HepG2 (cell line): ENCODE data around the gene MYL6B. TPM values are rescaled to one million over a fixed set of nuclear protein-coding genes. Genes with fewer than 3 reads are reported as not detected.

Experiments
- ATAC-seq: fragments of 200-7000 bp; cut with Tn5 transposase; 3 replicates; pipeline ENCODE4 v1.9.1; 2020; ENCODE audit warnings: mild to moderate bottlenecking, moderate library complexity
- BruUV-seq: library from RNA; stranded (reverse); fragments of 400-500 nt; replicated peaks from 2 replicates; lab custom pipeline; 2021; lab: Mats Ljungman, UMichigan
- CTCF ChIA-PET: fragments of 300-600 bp; formaldehyde crosslinking; extraction: SDS; loops from one replicate; lab custom pipeline; 2021; ENCODE audit warnings: low total read pairs, inconsistent platforms, low intra/inter-chr PET ratio; lab: Yijun Ruan, JAX
- POLR2A ChIA-PET: fragments of 350-600 bp; sonication (Branson Sonifier 250); formaldehyde crosslinking; loops from one replicate; lab custom pipeline; 2020; ENCODE audit warnings: antibody characterized with exemption, inconsistent platforms; lab: Yijun Ruan, JAX
- DNase-seq: peaks from one replicate; pipeline ENCODE4 v3.0.0-alpha.2; 2015; ENCODE audit warnings: low spot score
- FAIRE-seq: peaks from 3 replicates; lab custom pipeline; 2011; peaks lifted over from hg19 to GRCh38; lab: Jason Lieb, UNC
- H2AFZ ChIP-seq: one replicate; pipeline ENCODE4 v1.6.1; 2011; ENCODE audit warnings: low read length, inconsistent platforms
- H3K27ac ChIP-seq: fragments of 300-600 bp; 3 replicates; pipeline ENCODE4 v1.8.0; 2011; ENCODE audit warnings: mixed run types, mild to moderate bottlenecking, mixed read lengths, low read length, inconsistent platforms; ENCODE audit not compliant: insufficient read depth; ENCODE audit errors: extremely low read length
- H3K27me3 ChIP-seq, 2 experiments: fragments of 200-600 bp in 1 of 2; 2 replicates in 1 of 2; 3 replicates in 1 of 2; pipeline versions ENCODE4 v1.6.0 to v1.8.0; 2011; ENCODE audit warnings: low read length in 2 of 2, mild to moderate bottlenecking in 2 of 2, moderate library complexity in 2 of 2, inconsistent platforms in 1 of 2; ENCODE audit not compliant: insufficient read depth in 2 of 2, control insufficient read depth in 1 of 2
- H3K36me3 ChIP-seq, 2 experiments: fragments of 200-600 bp in 1 of 2; replicated peaks in 1 of 2; 2 replicates in 1 of 2; 3 replicates in 1 of 2; pipeline versions ENCODE4 v1.5.1 to v1.8.0; 2011; ENCODE audit warnings: low read length in 2 of 2, inconsistent platforms in 1 of 2; ENCODE audit not compliant: insufficient read depth in 2 of 2, control insufficient read depth in 1 of 2
- H3K4me1 ChIP-seq: 2 replicates; pipeline ENCODE4 v1.5.1; 2012; ENCODE audit warnings: low read length, inconsistent platforms; ENCODE audit not compliant: insufficient read depth
- H3K4me2 ChIP-seq: 2 replicates; pipeline ENCODE4 v1.6.0; 2011; ENCODE audit warnings: low read depth, low read length, inconsistent platforms
- H3K4me3 ChIP-seq, 3 experiments: fragments of 200-600 bp in 1 of 3; sonication (generic), shearing (Covaris generic) in 1 of 3; replicated peaks in 1 of 3; 2 replicates each; pipeline ENCODE4 v1.5.1; 2011 to 2016; ENCODE audit warnings: low read length in 3 of 3, inconsistent platforms in 2 of 3, low read depth in 2 of 3, mild to moderate bottlenecking in 2 of 3, control low read depth in 1 of 3, mixed read lengths in 1 of 3; ENCODE audit not compliant: insufficient read depth in 1 of 3
- H3K79me2 ChIP-seq: one replicate; pipeline ENCODE4 v1.6.1; 2011; ENCODE audit warnings: low read length, inconsistent platforms; ENCODE audit not compliant: insufficient read depth
- H3K9ac ChIP-seq: 2 replicates; pipeline ENCODE4 v1.6.0; 2011; ENCODE audit warnings: mild to moderate bottlenecking, low read depth, low read length, inconsistent platforms; ENCODE audit not compliant: insufficient read depth
- H3K9me3 ChIP-seq: 2 replicates; pipeline ENCODE4 v1.5.1; 2012; ENCODE audit warnings: mild to moderate bottlenecking, low read length
- H4K20me1 ChIP-seq: 2 replicates; pipeline ENCODE4 v1.6.0; 2011; ENCODE audit warnings: inconsistent platforms, mild to moderate bottlenecking, low read length, moderate library complexity; ENCODE audit not compliant: insufficient read depth
- CEBPB ChIP-seq: IDR thresholded peaks from 2 replicates; pipeline ENCODE4 v1.6.1; 2011; ENCODE audit warnings: low read depth, low read length, improper control_type of control experiment, borderline replicate concordance
- CHD2 ChIP-seq: IDR thresholded peaks from 2 replicates; pipeline ENCODE4 v1.6.1; 2011; ENCODE audit warnings: low read depth, low read length, improper control_type of control experiment
- FOSL1 ChIP-seq: sonication (generic); formaldehyde crosslinking; IDR thresholded peaks from 2 replicates; pipeline ENCODE4 v1.9.0; 2021; ENCODE audit warnings: missing genetic modification reagents, borderline replicate concordance
- HMGA1 ChIP-seq: sonication (generic); formaldehyde crosslinking; conservative IDR thresholded peaks from 2 replicates; pipeline ENCODE4 v1.4.0; 2020; ENCODE audit warnings: missing genetic modification reagents
- HNRNPL ChIP-seq: fragments of 200-400 bp; formaldehyde crosslinking; IDR thresholded peaks from 2 replicates; pipeline ENCODE4 v1.6.1; 2017; ENCODE audit warnings: mild to moderate bottlenecking, low read depth, low read length
- ISX ChIP-seq: sonication (generic); formaldehyde crosslinking; conservative IDR thresholded peaks from 2 replicates; pipeline ENCODE4 v1.5.0; 2020; ENCODE audit warnings: missing genetic modification reagents
- MTA3 ChIP-seq: sonication (generic); formaldehyde crosslinking; IDR thresholded peaks from 2 replicates; pipeline ENCODE4 v1.4.0; 2020; ENCODE audit warnings: missing genetic modification reagents
- NFYB ChIP-seq: sonication (generic); formaldehyde crosslinking; IDR thresholded peaks from 2 replicates; pipeline ENCODE4 v1.4.0; 2020; ENCODE audit warnings: missing genetic modification reagents
- NR2F6 ChIP-seq, 2 experiments: IDR thresholded peaks; 2 replicates each; pipeline ENCODE4 v1.6.1; 2016; ENCODE audit warnings: antibody characterized with exemption in 1 of 2, mild to moderate bottlenecking in 1 of 2
- SAP130 ChIP-seq: IDR thresholded peaks from 2 replicates; pipeline ENCODE4 v1.6.1; 2016; ENCODE audit warnings: low read depth
- SMAD3 ChIP-seq: sonication (generic); formaldehyde crosslinking; IDR thresholded peaks from 2 replicates; pipeline ENCODE4 v1.4.0; 2020; ENCODE audit warnings: missing genetic modification reagents
- SNAPC2 ChIP-seq: sonication (generic); formaldehyde crosslinking; IDR thresholded peaks from 2 replicates; pipeline ENCODE4 v1.8.1; 2022; ENCODE audit warnings: mild to moderate bottlenecking, missing genetic modification reagents
- TAF1 ChIP-seq: sonication (generic); formaldehyde crosslinking; IDR thresholded peaks from 2 replicates; pipeline ENCODE4 v1.4.0; 2020; ENCODE audit warnings: missing genetic modification reagents
- ZNF333 ChIP-seq: sonication (generic); formaldehyde crosslinking; IDR thresholded peaks from 2 replicates; pipeline ENCODE4 v1.4.0; 2020; ENCODE audit warnings: mild to moderate bottlenecking, missing genetic modification reagents, borderline replicate concordance
- ZNF530 ChIP-seq: sonication (generic); formaldehyde crosslinking; IDR thresholded peaks from 2 replicates; pipeline ENCODE4 v1.5.0; 2020; ENCODE audit warnings: low read depth, mild to moderate bottlenecking, missing genetic modification reagents
- ZNF543 ChIP-seq: sonication (generic); formaldehyde crosslinking; IDR thresholded peaks from 2 replicates; pipeline ENCODE4 v1.4.0; 2020; ENCODE audit warnings: mild to moderate bottlenecking, missing genetic modification reagents
- WGBS: methylation state at CpG from one replicate; pipeline ENCODE4 v1.1.6; 2017; ENCODE audit warnings: low lambda C conversion rate; 5-methylcytosine and 5-hydroxymethylcytosine counted together
- in situ Hi-C: cut with HindIII; loops from 2 replicates; pipeline ENCODE4 v1.10.0; 2017; ENCODE audit warnings: low pct_unique_long_range_greater_than_20kb; ENCODE audit not compliant: extremely low pct_ligation_motif_present
- intact Hi-C: fragments of 100-400 bp; cut with micrococcal nuclease; formaldehyde crosslinking; loops from one replicate; pipeline ENCODE4 v1.10.0; 2022; ENCODE audit not compliant: unreplicated experiment
- polyA plus RNA-seq, 8 experiments: library from polyadenylated mRNA; depleted of rRNA in 3 of 8; stranded (reverse) in 7 of 8; unstranded in 1 of 8; fragments of >200 nt; fragmentation: Illumina TruSeq in 4 of 8; extraction: Trizol in 4 of 8; gene quantifications; 2 replicates each; pipeline versions ENCODE4 v1.2.1 to v1.2.3, GENCODE V29; 2011 to 2016; ENCODE audit warnings: low read depth in 4 of 8, missing spikeins in 1 of 8, mixed read lengths in 1 of 8; ENCODE audit not compliant: insufficient read depth in 1 of 8
- total RNA-seq, 5 experiments: library from RNA; depleted of rRNA; stranded (reverse); fragments of >200 nt; fragmentation: Illumina TruSeq; extraction: Trizol; gene quantifications; 2 replicates each; pipeline ENCODE4 v1.2.3, GENCODE V29; 2016; ENCODE audit warnings: low read depth in 1 of 5
- TF ChIP-seq, protein P1 (sequence below): sonication (generic); formaldehyde crosslinking; IDR thresholded peaks from 2 replicates; pipeline ENCODE4 v1.9.0; 2022; ENCODE audit warnings: low read depth, missing genetic modification reagents
- TF ChIP-seq, protein P2 (sequence below): sonication (generic); formaldehyde crosslinking; IDR thresholded peaks from 2 replicates; pipeline ENCODE4 v1.4.0; 2020; ENCODE audit warnings: missing genetic modification reagents
- TF ChIP-seq, protein P3 (sequence below): sonication (generic); formaldehyde crosslinking; IDR thresholded peaks from 2 replicates; pipeline ENCODE4 v1.5.1; 2020; ENCODE audit warnings: missing genetic modification reagents, mild to moderate bottlenecking, borderline replicate concordance

MYL6B gene
- total and polyA plus RNA-seq, 2 of the 13 experiments (the other 11 are each of a cell fraction or from before 2014, with no cell fraction given), result 75.7 to 88.7 TPM

DNA sequence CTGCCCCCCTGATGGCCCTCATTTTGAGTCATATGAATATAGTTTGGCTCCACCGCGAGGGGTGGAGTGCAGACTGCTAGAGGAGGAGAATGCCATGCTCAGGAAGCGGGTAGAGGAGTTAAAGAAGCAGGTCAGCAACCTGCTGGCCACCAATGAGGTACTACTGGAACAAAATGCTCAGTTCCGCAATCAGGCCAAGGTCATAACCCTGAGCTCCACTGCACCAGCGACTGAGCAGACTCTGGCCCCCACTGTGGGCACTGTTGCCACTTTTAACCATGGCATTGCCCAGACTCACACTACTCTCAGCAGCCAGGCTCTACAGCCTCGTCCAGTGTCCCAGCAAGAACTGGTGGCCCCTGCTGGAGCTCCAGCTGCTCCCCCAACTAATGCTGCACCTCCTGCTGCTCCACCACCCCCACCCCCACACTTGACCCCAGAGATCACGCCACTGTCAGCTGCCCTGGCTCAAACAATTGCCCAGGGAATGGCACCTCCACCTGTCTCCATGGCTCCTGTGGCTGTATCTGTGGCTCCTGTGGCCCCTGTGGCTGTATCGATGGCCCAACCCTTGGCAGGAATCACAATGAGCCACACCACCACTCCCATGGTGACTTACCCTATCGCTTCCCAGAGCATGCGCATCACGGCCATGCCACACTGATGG is 31.1 kb upstream of the MYL6B start:
- H3K27ac ChIP-seq, result peak overlapping the region; percentile 27
- DNase-seq (no peak), FAIRE-seq (no peak), ATAC-seq (no peak)
- in situ Hi-C loops, result loop anchor here (5.0 kb wide), 1 partner anchor 36 kb away; the partner anchor contains the start of gene MYL6
- POLR2A ChIA-PET, result interaction anchor here (1.0 to 1.2 kb wide), 2 partner anchors 18 to 39 kb away, joined by 3 read pairs; partner anchors contain the start of gene PA2G4
- no peak overlapping the region for H3K9ac ChIP-seq
- no peak overlapping the region for H3K4me2 ChIP-seq
- H3K27me3 ChIP-seq, result no peaks in the 10 kb centered on the region; a peak in 1 of 5 replicates
- H3K36me3 ChIP-seq, result 0 out of 5 replicates have a peak, but pooled peaks cover 0 to 4% of the 10 kb centered on the region in 2 experiments
- H3K79me2 ChIP-seq, result peaks cover 15% of the 10 kb centered on the region
- no peak overlapping the region for H2AFZ ChIP-seq
- H4K20me1 ChIP-seq, result no peaks in the 10 kb centered on the region
- no peak overlapping the region for H3K4me3 ChIP-seq
- CTCF ChIA-PET, result no interaction called here
- WGBS, result 74% methylated on average over 10 of the region's 11 CpGs
- H3K9me3 ChIP-seq, result no peaks in the 10 kb centered on the region
- BruUV-seq, result no TSS peak
- H3K4me1 ChIP-seq, result peaks cover 77% of the 10 kb centered on the region
- intact Hi-C loops, result no loop called here
- TF ChIP-seq TAF1 (CRISPR knock-in tag) (no peak), SAP130 (no peak), NR2F6 (IDR thresholded peaks at IDR 0.05) (no peak; the same call in 1 of the 2 replicates), NR2F6 (CRISPR knock-in tag; IDR thresholded peaks at IDR 0.05) (peak; percentile 13; the same call in 1 of the 2 replicates), ZNF530 (CRISPR knock-in tag) (no peak), SNAPC2 (CRISPR knock-in tag) (no peak), SMAD3 (no peak), ISX (no peak), CHD2 (no peak), HNRNPL (0 out of 2 replicates have a peak, but pooled peaks have one; percentile 54), MTA3 (CRISPR knock-in tag) (no peak), ZNF543 (CRISPR knock-in tag) (no peak), FOSL1 (no peak), ZNF333 (CRISPR knock-in tag) (no peak), CEBPB (peak; percentile 24; the same call in 1 of the 2 replicates), NFYB (CRISPR knock-in tag) (0 out of 2 replicates have a peak, but pooled peaks have one; percentile 12), HMGA1 (CRISPR knock-in tag) (no peak)
- TF ChIP-seq, protein P1, sequence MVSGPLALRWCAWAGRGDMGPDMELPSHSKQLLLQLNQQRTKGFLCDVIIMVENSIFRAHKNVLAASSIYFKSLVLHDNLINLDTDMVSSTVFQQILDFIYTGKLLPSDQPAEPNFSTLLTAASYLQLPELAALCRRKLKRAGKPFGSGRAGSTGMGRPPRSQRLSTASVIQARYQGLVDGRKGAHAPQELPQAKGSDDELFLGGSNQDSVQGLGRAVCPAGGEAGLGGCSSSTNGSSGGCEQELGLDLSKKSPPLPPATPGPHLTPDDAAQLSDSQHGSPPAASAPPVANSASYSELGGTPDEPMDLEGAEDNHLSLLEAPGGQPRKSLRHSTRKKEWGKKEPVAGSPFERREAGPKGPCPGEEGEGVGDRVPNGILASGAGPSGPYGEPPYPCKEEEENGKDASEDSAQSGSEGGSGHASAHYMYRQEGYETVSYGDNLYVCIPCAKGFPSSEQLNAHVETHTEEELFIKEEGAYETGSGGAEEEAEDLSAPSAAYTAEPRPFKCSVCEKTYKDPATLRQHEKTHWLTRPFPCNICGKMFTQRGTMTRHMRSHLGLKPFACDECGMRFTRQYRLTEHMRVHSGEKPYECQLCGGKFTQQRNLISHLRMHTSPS (CRISPR knock-in tag), result peak; percentile 52; the same call in 1 of the 2 replicates
- TF ChIP-seq, protein P2, sequence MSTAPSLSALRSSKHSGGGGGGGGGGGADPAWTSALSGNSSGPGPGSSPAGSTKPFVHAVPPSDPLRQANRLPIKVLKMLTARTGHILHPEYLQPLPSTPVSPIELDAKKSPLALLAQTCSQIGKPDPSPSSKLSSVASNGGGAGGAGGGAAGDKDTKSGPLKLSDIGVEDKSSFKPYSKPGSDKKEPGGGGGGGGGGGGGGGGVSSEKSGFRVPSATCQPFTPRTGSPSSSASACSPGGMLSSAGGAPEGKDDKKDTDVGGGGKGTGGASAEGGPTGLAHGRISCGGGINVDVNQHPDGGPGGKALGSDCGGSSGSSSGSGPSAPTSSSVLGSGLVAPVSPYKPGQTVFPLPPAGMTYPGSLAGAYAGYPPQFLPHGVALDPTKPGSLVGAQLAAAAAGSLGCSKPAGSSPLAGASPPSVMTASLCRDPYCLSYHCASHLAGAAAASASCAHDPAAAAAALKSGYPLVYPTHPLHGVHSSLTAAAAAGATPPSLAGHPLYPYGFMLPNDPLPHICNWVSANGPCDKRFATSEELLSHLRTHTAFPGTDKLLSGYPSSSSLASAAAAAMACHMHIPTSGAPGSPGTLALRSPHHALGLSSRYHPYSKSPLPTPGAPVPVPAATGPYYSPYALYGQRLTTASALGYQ (CRISPR knock-in tag), result no peak
- TF ChIP-seq, protein P3, sequence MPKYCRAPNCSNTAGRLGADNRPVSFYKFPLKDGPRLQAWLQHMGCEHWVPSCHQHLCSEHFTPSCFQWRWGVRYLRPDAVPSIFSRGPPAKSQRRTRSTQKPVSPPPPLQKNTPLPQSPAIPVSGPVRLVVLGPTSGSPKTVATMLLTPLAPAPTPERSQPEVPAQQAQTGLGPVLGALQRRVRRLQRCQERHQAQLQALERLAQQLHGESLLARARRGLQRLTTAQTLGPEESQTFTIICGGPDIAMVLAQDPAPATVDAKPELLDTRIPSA (CRISPR knock-in tag), result no peak
